Muscle of leg (tissue), 11 donors: Measurements from ENCODE around the gene HSPB9. TPM values are rescaled to one million over a fixed set of nuclear protein-coding genes. Genes with fewer than 3 reads are reported as not detected.

Source experiments
- DNase-seq: peaks from one replicate; pipeline ENCODE4 v3.0.0; 2013
- H3K27ac ChIP-seq: one replicate; pipeline ENCODE4 v1.5.1; 2013; ENCODE audit warnings: mild to moderate bottlenecking, low read length, control low read depth
- H3K27me3 ChIP-seq: one replicate; pipeline ENCODE4 v1.6.1; 2013; ENCODE audit warnings: low read length; ENCODE audit not compliant: control insufficient read depth, insufficient read depth
- H3K36me3 ChIP-seq: one replicate; pipeline ENCODE4 v1.6.1; 2013; ENCODE audit warnings: low read length; ENCODE audit not compliant: control insufficient read depth, insufficient read depth
- H3K4me1 ChIP-seq: one replicate; pipeline ENCODE4 v1.6.1; 2013; ENCODE audit warnings: low read length; ENCODE audit not compliant: control insufficient read depth, insufficient read depth
- H3K4me3 ChIP-seq: one replicate; pipeline ENCODE4 v1.5.1; 2013; ENCODE audit warnings: low read length, control low read depth
- H3K9me3 ChIP-seq: replicated peaks from 2 replicates; pipeline ENCODE4 v1.6.1; 2013; ENCODE audit warnings: low read depth, low read length; ENCODE audit not compliant: control insufficient read depth
- WGBS: methylation state at CpG from one replicate; pipeline ENCODE4 v1.1.5; 2013; ENCODE audit warnings: missing lambda C conversion rate; ENCODE audit not compliant: insufficient coverage; 5-methylcytosine and 5-hydroxymethylcytosine counted together
- polyA plus RNA-seq, 8 donors: library from polyadenylated mRNA; unstranded; fragments of 120-200 nt; gene quantifications; one replicate each; pipeline versions ENCODE4 v1.2.1 to v1.2.3, GENCODE V29; 2013; ENCODE audit warnings: inconsistent platforms in 1 of 8, low replicate concordance in 1 of 8; ENCODE audit not compliant: insufficient read length in 8 of 8, insufficient read depth in 1 of 8
- total RNA-seq: library from RNA; stranded (reverse); fragments of 120-200 nt; gene quantifications from one replicate; pipeline ENCODE4 v1.2.4, GENCODE V29; 2013

The HSPB9 gene
- total and polyA plus RNA-seq, 9 donors: 0.11 to 0.41 (median 0.19) TPM

DNA sequence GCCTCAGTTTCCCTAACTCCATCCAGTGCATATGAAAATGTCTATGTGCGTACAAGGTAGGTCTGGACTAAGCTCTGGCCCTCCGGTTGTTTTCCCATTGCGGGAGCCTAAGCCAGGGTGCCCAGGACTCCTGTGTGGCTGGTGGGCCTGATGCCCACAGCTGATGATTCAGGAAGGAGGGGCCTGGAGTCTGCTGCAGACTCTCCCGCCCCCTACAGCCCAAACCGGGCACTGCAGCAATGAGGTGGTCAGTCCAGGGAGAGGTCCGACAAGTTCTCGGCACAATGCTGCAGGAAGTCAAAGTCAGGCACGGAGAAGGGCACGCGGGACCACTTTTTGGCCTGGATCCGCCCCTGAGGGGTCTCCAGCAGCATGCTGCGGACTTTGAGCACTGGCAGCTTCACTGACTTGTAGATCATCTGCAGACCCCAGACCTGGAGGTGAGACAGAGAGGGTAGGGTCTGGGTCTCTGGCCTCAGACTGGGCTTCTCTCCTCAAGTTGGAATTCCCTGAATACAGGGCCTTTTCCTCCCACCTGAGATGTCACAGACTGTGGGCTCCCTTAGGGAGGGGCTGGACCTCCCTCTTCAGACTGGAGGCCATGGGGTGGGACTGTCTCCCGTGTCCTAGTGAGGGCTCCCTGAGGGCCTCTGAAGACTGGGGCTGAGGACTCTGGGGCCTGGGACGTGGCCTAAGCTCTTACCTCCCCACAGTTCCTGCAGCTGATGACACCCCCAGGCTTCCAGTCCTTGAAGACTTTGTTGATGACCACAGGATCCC is 20.9 kb upstream of the HSPB9 start:
- Histone ChIP-seq H3K4me3 (no peak overlapping the region), H3K4me1 (peaks cover 23% of the 10 kb centered on the region), H3K27me3 (peaks cover 19% of the 10 kb centered on the region), H3K36me3 (peaks cover 22% of the 10 kb centered on the region), H3K27ac (no peak overlapping the region), H3K9me3 (no peaks in the 10 kb centered on the region)
- 21% methylated on average over 11 of the region's 14 CpGs for WGBS
- DNase-seq: peak; percentile 58

DNA sequence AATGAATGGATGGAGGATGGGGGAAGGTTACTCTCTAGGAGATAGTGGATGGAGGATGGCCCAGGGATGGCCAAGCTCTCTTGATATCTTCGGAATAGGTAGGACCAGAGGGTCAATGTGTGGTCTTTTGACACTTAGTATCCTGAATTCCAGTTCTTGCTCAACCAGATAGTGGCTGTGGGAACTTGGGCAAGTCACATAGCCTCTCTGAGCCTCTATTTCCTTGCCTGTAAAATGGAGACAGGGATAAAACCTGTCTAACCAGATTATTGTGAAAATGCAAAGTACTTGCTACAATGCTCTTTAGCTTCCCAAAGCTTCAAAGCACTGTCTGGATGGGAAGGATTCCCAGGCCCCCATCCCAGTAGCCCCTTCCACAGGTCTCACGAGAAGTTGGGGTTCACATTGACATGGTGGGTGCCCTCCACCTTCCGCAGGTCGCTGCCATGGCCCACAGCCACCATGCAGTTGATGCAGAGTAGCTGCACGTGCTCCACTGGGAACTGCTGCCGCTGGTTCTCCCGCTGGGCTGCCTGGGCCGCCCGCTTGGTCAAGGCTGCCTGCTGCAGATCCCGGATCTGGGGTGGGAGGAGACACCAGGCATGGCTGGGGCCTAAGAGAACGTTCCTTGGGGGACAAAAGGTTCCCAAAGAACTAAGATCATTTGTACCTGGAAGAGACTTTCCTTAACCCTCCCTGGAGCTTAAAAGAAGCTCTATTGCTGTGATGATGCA is 19.2 kb upstream of the HSPB9 start:
- DNase-seq: no peak
- Histone ChIP-seq H3K9me3 (no peaks in the 10 kb centered on the region), H3K36me3 (peaks cover 22% of the 10 kb centered on the region), H3K4me1 (peaks cover 18% of the 10 kb centered on the region), H3K4me3 (no peak overlapping the region), H3K27me3 (peaks cover 4% of the 10 kb centered on the region), H3K27ac (no peak overlapping the region)
- WGBS: 80% methylated on average over 5 of the region's 11 CpGs

DNA sequence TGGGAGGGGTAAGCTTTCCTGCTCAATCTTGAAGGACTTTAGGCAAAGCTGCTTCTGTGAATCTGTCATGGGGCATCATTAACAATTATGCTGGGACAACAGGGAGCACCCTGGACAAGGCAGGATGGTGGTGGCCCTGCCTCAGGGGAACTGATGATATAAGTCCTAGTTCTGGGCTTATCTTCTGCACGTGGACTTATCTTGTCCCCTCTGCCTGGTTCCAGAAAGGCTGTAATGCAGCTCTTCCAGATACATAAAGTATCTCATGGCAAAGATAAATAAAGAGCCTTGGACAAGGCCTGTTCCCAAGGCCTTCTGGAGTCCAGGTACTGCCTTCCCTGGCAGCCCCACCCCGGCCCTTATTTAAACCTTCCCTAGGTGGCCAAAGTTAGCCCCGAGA is 18.3 kb upstream of the HSPB9 start:
- no CpG with 5 or more reads among the region's 3 CpGs for WGBS
- peaks cover 30% of the 10 kb centered on the region for H3K36me3 ChIP-seq
- H3K4me3 ChIP-seq: no peak overlapping the region
- H3K27me3 ChIP-seq: no peaks in the 10 kb centered on the region
- peaks cover 10% of the 10 kb centered on the region for H3K4me1 ChIP-seq
- no peak for DNase-seq
- no peak overlapping the region for H3K27ac ChIP-seq
- no peaks in the 10 kb centered on the region for H3K9me3 ChIP-seq

DNA sequence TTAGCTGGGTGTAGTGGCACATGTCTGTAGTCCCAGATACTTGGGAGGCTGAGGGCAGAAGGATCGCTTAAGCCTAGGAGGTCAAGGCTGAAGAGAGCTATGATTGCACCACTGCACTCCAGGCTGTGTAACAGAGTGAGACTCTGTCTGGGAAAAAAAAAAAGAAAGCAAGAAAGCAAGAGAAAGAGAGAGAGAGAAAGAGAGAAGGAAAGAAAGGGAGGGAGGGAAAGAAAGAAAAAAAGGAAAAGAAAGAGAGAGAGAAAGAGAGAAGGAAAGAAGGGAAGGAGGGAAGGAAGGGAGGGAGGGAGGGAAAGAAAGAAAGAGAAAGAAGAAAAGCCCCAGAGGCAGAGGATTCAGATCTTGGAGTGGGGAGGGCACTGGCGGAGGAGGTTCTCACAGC is 16.6 kb upstream of the HSPB9 start:
- H3K4me3 ChIP-seq: no peak overlapping the region
- no peaks in the 10 kb centered on the region for H3K9me3 ChIP-seq
- no peak for DNase-seq
- peaks cover 36% of the 10 kb centered on the region for H3K36me3 ChIP-seq
- H3K27me3 ChIP-seq: no peaks in the 10 kb centered on the region
- no peak overlapping the region for H3K27ac ChIP-seq
- peaks cover 11% of the 10 kb centered on the region for H3K4me1 ChIP-seq
- 86% methylated on average over 2 of the region's 2 CpGs for WGBS

DNA sequence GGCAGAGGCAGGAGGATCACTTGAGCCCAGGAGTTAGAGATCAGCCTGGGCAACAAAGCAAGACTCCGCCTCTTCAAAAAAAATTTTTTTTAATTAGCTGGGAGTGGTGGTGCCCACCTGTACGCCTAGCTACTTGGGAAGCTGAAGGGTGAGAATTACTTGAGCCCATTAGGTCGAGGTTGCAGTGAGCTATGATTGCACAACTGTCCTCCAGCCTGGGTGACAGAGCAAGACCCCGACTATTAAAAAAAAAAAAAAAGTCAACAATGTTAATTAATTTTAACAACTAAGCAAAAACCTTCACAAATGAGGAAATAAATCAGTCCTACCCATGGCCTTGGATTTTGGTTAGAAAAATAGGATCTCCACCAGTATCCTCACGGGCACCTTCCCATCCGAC is 15.5 kb upstream of the HSPB9 start:
- Histone ChIP-seq H3K27me3 (no peaks in the 10 kb centered on the region), H3K27ac (no peak overlapping the region), H3K4me1 (peaks cover 19% of the 10 kb centered on the region), H3K4me3 (no peak overlapping the region), H3K36me3 (peaks cover 39% of the 10 kb centered on the region), H3K9me3 (no peaks in the 10 kb centered on the region)
- no peak for DNase-seq
- 70% methylated on average over 2 of the region's 6 CpGs for WGBS

DNA sequence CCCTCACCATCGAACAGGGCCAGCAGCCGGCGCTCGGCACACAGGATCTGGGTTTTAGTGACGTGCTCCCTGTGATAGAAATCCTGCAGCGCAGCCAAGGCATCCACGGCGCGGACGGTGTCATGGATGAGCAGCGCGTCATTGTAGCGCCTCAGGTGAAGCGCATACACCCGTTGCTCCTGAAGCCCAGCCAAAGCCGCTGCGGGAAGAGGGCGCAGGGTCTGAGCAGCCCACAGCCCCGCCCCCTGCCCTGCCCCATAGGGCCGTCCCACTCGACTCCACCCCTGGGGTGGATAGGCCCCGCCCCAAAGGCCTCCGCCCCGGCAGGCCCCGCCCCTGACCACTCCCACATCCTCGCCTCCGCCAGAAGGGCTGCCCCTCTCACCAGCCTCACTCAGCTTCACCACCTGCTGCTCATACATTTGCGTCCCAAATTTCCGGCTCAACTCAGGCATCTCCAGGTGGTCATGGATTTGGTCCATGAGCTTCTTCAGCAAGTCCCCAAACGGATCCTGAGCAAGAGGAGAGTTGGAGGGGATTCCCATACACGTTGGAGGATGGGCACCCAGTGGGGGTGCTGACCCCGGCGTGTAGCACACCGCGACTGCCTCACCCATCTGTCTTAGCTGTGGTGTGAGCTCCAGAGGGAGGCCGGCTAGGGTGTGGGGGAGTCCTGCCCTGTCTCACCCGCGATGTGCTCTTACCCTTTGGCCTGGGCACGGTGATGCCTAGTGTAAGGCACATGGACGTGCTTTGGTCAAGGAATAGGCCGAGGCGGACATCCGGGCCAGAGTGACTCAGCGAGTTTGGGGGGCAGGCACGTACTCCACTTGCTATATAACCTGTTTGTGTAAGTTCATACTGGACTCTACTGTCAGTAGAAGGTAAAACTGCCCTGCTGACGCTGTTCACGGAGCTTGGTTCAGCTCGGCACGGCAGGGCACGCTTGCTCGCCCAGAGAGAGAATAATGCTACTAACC is 14.7 kb upstream of the HSPB9 start:
- no peaks in the 10 kb centered on the region for H3K27me3 ChIP-seq
- 33% methylated on average over 47 of the region's 51 CpGs for WGBS
- peak; percentile 47 for DNase-seq
- H3K9me3 ChIP-seq: no peaks in the 10 kb centered on the region
- H3K4me3 ChIP-seq: no peak overlapping the region
- H3K27ac ChIP-seq: no peak overlapping the region
- H3K4me1 ChIP-seq: peaks cover 22% of the 10 kb centered on the region
- peaks cover 39% of the 10 kb centered on the region for H3K36me3 ChIP-seq

DNA sequence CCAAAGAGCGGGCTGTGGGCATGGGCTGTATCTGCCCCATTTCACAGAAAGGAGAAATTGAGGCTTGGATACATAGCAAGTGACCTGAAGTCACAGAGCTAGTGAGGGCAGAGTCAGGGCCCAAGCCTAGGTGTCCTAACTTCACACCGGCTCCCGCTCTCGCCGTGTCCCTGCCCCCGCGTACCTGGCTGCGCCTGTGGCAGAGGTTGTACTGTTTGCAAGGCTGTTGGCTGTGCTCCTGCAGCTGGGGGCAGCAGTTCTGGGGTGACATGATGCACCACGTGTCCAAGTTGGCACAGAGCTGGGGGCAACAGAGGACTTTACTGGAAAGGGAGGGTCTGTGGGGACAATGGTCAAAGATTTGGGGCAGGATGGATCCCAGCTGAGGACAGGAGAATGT is 13.5 kb upstream of the HSPB9 start:
- H3K36me3 ChIP-seq: peaks cover 43% of the 10 kb centered on the region
- no peak for DNase-seq
- 92% methylated on average over 9 of the region's 9 CpGs for WGBS

DNA sequence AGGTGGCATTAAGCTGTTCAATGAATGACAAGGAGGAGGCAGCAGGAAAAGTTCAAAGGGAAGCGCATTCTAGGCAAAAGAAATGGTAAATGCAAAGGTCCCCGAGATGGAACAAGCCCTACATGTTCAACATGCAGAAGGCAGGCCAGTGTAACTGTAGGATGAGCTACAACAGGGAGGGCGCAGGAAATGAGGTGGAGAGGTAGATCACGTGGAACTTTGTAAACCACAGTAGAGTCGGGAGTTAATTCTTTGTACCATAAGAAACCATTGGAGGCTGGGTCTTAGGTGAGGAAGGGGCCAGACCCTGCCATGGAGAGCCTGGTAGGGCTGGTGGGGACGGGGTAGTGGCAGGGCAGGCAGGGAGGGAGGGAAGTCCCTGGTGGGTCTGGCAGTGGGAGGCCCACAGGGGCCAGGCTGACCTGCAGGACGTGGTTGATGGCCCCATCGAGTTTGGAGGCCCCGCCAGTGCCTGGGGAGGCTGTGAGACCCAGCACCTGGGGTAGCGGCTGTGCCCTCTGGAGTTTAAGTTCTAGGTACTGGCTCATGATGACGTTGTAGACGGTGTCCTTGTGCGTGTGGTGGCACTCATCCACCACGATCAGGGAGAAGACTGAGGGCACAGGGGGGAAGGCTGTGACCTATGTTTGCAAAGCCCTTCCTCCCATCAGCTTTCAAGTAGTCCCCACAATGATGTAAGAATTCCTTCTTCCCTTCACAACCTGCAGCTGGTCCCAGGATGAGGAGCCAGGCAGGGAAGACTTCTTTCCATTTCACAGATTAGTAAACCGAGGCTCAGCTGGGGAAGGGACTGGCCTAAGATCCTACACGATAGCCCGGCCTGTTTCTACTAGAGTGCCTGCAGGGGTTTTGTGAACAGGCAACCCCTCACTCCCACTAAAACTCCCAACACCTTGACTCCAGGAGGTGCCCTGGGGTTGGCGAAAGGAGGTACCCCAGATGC is 12.0 kb upstream of the HSPB9 start:
- H3K4me1 ChIP-seq: peaks cover 26% of the 10 kb centered on the region
- H3K27me3 ChIP-seq: no peaks in the 10 kb centered on the region
- no peak overlapping the region for H3K4me3 ChIP-seq
- 83% methylated on average over 14 of the region's 18 CpGs for WGBS
- H3K27ac ChIP-seq: no peak overlapping the region
- peaks cover 39% of the 10 kb centered on the region for H3K36me3 ChIP-seq
- no peaks in the 10 kb centered on the region for H3K9me3 ChIP-seq
- DNase-seq: no peak

More for the DNA sequence above, 13.5 kb upstream of the HSPB9 start:
- Histone ChIP-seq H3K4me1 (peaks cover 26% of the 10 kb centered on the region), H3K9me3 (no peaks in the 10 kb centered on the region), H3K4me3 (no peak overlapping the region), H3K27me3 (no peaks in the 10 kb centered on the region), H3K27ac (no peak overlapping the region)

DNA sequence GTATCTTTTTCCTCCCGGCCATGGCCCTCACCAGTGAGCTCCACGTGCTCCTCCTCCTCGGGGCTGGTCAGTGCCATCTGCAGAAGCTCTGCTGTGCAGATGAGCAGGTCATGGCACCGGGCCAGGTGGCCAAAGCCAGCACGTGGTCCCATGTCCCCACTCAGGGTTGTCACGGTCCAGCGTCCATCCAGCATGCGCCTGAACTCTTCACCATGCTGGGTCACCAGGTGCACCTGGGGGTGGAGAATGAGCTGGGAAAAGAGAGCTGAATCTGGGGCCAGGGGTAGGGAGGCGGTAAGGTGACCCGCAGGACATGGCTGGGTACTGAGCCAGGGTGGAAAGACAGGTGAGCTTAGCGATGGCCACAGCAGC is 11.4 kb upstream of the HSPB9 start:
- no peaks in the 10 kb centered on the region for H3K27me3 ChIP-seq
- no peak overlapping the region for H3K27ac ChIP-seq
- H3K9me3 ChIP-seq: no peaks in the 10 kb centered on the region
- H3K36me3 ChIP-seq: peaks cover 45% of the 10 kb centered on the region
- no peak overlapping the region for H3K4me3 ChIP-seq
- WGBS: 85% methylated on average over 6 of the region's 11 CpGs
- DNase-seq: no peak
- H3K4me1 ChIP-seq: peaks cover 26% of the 10 kb centered on the region
